Measurements from ENCODE around the gene DCUN1D3.
"Not testable (repeated sequence)": the region's sequence is repeated elsewhere in the genome, so short reads cannot be mapped to it uniquely, and the experiment has no call there.

Gene DCUN1D3, protein sequence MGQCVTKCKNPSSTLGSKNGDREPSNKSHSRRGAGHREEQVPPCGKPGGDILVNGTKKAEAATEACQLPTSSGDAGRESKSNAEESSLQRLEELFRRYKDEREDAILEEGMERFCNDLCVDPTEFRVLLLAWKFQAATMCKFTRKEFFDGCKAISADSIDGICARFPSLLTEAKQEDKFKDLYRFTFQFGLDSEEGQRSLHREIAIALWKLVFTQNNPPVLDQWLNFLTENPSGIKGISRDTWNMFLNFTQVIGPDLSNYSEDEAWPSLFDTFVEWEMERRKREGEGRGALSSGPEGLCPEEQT

DNA sequence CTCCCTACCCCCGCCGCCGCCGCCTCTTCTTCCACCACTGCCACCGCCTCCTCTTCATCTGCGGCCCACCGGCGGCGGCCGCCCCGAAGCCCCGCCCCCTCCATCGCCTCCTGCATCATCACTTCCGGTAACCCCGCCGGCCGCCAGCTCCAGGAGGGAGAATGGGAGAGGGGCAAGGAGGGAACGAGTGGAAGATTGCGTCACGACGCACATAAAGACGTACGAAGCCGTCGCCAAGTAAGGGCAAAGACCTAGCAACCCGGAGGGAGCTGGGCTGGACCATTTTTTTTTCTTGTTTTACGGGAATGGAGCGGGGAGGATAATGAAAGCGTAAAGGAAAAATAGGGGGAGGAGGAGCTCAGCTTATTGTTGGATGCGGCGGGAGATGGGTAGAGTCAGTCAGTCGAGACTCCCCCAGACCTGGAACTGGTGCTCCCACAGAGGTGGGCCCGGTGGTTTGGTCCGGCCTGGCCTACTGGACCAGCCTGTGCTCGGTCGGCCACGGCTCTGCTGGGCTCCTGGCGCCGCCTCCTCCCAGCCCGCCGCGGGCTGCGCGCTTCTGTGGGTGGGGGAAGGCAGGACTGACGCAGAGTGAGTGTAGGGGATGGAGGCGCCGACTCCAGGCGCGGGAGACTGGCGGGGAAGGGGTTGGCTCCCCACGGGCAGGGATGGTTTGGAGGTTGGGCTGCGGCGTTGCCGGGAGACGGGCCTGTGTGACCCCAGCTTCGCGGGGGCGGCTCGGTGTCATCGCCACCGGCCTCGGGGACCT, at the start of gene DCUN1D3, which contains the start of gene LYRM1:
DCUN1D3 (minus strand) TSS at position 60 of the 769 bp plus-strand sequence. CDS start 37,820 bp downstream, outside the sequence.
LYRM1 (plus strand) TSS at position 473 of the 769 bp plus-strand sequence. CDS start 14,785 bp downstream, outside the sequence.
- peak; percentile 98 for DNase-seq
- in situ Hi-C loops (cut with MboI; ENCODE audit: low pct_unique_long_range_greater_than_20kb, low sequenced_read_pairs) = no loop called here

DNA sequence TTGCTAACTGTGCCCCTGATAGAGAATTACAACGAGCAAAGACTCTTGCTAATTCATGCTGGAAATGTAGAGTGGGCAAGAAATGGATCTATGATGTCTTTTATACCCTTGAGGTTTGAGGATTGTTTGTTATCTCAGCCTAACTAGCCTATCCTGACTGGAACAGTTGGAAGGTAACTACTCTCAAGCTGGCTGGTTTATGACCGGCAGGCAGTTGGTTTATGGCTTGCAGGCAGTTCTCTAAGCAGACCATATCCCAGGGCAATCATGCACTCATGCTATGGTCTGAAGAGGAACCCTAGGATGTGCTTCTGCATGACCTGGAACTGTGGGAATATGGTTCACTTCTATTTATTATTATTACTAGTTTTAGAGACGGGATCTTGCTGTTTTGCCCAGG, 49.5 kb upstream of the DCUN1D3 start:
- no peak for DNase-seq
- in situ Hi-C loops (cut with MboI; ENCODE audit: low pct_unique_long_range_greater_than_20kb, low sequenced_read_pairs) = no loop called here

DNA sequence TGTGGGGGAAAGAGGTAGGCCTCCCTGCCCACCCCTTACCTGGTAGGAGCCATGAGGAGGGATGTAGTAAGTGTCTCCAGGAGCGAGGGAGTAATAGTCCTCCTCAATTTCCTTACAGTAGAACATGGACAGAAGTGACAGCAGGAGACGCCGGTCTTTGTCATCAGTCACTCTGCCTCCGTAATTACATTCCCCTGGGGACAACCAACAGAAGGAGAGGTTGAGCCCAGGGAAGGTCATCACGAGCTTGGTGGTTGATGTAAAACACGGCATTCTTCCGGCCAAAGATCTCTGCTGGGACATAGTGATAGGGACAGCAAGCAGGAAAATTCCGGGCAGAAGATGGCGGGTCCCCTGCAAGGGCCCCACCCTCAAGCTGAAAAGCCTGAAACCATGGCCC, 48.3 kb upstream of the DCUN1D3 start:
- in situ Hi-C loops (cut with MboI; ENCODE audit: low pct_unique_long_range_greater_than_20kb, low sequenced_read_pairs) = no loop called here
- no peak for DNase-seq

DNA sequence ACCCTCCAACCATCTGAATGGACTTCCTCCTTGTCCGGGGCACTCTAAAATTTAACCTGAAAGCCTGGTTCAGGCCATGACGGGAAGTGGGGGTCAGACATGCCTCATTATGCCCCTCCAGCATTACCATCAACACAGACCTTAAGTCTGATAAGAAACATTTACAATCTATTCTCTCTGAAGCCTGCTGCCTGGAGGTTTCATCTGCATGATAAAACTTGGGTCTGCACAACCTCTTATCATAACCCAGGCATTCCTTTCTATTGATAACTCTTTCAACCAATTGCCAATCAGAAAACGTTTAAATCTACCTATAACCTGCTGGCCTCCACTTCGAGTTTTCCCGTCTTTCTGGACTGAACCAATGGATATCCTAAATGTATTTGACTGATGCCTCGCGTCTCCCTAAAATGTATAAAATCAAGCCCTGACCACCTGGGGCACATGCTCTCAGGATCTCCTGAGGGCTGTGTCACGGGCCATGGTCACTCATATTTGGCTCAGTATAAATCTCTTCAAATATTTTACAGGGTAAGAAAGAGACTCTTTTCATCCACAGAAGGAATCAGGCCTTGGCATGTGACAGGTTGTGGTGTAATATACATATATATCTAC, 46.0 kb upstream of the DCUN1D3 start:
- in situ Hi-C loops (cut with MboI; ENCODE audit: low pct_unique_long_range_greater_than_20kb, low sequenced_read_pairs) = no loop called here
- DNase-seq = no peak

DNA sequence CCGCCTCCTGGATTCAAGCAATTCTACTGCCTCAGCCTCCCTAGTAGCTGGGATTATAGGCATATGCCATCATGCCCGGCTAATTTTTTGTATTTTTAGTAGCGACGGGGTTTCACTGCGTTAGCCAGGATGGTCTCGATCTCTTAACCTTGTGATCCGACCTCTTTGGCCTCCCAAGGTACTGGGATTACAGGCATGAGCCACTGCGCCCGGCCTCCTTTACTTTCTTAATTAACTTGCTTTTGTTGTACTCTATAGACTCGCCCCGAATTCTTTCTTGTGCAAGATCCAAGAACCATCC, 45.4 kb upstream of the DCUN1D3 start:
- in situ Hi-C loops (cut with MboI; ENCODE audit: low pct_unique_long_range_greater_than_20kb, low sequenced_read_pairs); DNase-seq: not testable (repeated sequence)

DNA sequence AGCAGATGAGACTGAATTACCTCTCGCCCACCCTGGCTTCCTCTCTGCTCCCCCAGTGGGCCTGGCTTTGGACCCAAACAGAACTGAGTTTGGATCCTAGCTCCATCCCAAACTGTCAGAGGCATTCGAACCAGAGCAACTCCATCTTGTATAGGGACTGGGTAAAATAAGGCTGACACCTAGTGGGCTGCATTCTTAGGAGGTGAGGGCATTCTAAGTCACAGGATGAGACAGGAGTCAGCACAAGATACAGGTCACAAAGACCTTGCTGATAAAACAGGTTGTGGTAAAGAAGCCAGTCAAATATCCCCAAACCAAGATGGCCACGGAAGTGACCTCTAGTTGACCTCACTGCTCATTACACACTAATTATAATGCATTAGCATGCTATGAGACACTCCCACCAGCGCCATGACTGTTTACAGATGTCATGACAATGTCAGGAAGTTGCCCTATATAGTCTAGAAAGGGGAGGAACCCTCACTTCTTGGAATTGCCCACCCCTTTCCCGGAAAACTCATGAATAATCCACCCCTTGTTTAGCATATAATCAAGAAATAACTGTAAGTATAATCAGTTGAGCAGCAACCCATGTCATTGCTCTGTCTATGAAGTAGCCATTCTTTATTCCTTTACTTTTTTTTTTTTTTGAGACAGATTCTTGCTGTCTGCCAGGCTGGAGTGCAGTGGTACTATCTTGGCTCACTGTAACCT, 44.9 kb upstream of the DCUN1D3 start:
- DNase-seq = peak; percentile 50
- in situ Hi-C loops (cut with MboI; ENCODE audit: low pct_unique_long_range_greater_than_20kb, low sequenced_read_pairs) = no loop called here

DNA sequence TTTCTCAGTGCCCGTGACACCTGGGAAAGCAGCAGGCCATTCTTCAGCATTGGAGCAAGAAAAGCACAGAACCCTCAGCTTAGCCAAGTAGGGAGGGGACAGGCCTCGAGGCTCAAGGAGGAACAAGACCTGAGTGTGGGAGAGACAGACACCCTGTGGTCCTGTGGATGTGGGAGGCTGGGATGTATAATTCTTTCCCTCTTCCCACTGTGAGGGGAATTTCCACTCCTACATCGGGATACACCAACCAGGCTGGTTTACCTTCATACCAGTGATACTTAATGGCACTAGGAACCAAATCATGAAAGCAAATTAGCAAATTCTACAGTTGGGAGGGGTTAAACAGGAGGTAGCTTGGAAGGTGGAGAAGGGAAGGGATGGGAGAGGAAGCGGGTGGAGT, 42.1 kb upstream of the DCUN1D3 start:
- in situ Hi-C loops (cut with MboI; ENCODE audit: low pct_unique_long_range_greater_than_20kb, low sequenced_read_pairs) = no loop called here
- no peak for DNase-seq

DNA sequence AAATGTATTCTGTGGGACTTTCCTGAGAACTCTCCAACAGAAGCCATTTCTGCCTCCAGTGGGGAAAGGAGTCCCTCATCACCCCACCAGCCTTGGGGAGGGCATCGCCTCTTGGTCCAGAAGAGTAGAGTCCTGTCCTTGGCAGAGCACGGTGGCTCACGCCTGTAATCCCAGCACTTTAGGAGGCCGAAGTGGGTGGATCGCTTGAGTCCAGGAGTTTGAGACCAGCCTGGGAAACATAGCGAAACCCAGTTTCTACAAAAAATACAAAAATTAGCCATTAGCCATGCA, 41.4 kb upstream of the DCUN1D3 start:
- in situ Hi-C loops (cut with MboI; ENCODE audit: low pct_unique_long_range_greater_than_20kb, low sequenced_read_pairs) = no loop called here
- DNase-seq = no peak

DNA sequence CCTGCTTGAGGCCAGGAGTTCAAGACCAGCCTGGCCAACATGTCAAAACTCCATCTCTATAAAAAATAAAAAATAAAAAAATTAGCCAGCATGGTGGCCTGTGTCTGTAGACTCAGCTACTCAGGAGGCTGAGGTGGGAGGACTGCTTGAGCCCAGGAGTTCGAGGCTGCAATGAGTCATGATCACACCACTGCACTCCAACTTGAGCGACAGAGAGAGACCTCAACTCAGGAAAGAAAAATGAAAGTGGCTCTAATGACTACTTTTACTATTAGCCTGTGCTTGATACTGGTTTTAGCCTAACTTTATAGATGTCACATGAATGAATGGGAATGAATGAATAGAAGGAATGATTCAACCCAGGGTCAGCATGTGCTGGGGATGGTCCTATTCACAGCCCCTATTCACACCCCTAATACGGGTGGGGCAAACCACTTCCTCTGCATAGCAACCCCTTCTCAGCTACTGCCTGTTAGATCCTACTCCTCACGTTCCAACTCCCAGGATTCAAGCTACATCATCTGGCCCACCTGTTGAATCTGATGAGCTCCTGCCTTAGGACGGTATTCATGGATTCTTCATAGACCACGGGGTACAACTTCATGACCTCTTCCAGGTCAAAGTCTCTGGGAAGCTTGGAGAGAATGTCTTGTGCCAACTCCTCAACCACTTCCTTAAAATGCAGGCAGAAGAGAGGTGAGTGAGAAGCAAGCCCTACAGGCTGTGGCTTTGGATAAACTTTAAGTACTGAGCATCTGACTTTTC, 40.9 kb upstream of the DCUN1D3 start:
- in situ Hi-C loops (cut with MboI; ENCODE audit: low pct_unique_long_range_greater_than_20kb, low sequenced_read_pairs) = no loop called here
- peak; percentile 73 for DNase-seq

DNA sequence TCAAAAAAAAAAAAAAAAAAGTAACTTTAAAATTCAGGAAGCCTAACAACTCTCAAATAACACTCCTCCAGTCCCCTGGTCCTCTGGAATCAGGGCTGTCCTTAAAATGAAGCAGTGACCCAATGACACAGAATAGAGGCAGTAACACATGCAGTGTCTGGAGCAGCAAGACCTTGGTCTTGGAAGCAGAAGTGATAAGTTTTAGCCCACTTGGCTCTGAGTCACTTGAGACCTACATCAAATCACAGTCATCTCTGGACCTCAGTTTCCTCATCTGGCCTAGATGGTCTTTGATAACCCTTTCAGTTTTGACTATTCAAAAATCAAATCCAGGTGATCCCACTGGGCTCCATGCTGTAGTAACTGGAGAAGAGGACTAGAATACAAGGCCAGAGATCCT, 39.5 kb upstream of the DCUN1D3 start:
- DNase-seq = no peak
- in situ Hi-C loops (cut with MboI; ENCODE audit: low pct_unique_long_range_greater_than_20kb, low sequenced_read_pairs) = no loop called here

DNA sequence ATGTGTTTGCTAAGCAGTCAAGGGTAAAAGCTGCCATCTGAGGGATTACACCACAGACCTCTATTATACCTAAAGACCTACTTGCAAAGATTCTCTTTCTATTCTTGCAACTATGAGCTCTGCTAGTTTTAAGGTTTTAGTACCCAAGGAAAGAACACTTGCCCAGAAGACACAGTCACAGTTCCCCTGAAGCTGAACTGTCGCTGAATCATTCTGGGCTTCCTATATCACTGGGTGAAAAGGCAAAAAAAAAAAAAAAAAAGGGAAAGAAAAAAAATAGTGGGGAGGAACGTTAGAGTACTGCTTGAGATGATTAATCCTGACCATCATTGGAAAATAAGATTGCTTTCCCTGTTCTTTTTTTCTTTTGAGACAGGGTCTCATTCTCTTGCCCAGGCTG, 38.3 kb upstream of the DCUN1D3 start:
- DNase-seq = peak; percentile 28
- in situ Hi-C loops (cut with MboI; ENCODE audit: low pct_unique_long_range_greater_than_20kb, low sequenced_read_pairs) = no loop called here

DNA sequence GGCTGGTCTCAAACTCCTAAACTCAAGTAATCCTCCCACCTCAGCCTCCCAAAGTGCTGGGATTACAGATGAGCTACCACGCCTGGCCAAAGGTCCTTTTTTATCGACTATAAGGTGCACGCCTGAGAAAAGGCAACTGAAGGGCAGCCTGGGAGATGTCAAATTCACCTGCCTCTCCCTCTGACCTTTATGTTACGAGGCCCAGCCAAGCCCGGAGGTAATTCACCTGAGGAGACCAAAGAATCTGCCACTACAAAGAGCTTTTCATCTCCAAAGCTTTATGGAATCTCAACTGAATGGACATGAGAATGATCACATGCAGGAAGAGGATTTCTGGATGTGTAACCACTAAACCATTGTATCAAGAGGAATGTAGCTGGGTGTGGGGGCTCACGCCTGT, 37.6 kb upstream of the DCUN1D3 start:
- in situ Hi-C loops (cut with MboI; ENCODE audit: low pct_unique_long_range_greater_than_20kb, low sequenced_read_pairs) = no loop called here
- no peak for DNase-seq

DNA sequence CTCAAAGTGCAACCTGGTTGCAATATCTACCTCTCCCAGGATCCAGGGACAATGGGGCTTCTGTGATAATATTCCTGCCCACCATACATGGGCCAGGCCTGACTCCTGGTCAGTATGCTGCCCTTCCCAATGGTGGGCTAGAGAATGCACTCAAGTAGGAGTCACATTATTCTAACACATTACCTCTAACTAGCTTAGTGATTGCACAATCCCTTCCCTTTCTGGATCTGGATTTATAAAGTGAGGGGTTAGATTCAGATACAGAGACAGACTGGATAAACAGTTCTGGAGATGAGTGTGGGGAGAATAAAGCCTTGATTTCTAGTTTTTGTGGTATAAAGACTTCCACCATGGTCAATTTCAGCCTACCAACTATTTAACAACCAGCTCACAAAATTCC, 33.4 kb upstream of the DCUN1D3 start:
- in situ Hi-C loops (cut with MboI; ENCODE audit: low pct_unique_long_range_greater_than_20kb, low sequenced_read_pairs) = no loop called here
- no peak for DNase-seq

DNA sequence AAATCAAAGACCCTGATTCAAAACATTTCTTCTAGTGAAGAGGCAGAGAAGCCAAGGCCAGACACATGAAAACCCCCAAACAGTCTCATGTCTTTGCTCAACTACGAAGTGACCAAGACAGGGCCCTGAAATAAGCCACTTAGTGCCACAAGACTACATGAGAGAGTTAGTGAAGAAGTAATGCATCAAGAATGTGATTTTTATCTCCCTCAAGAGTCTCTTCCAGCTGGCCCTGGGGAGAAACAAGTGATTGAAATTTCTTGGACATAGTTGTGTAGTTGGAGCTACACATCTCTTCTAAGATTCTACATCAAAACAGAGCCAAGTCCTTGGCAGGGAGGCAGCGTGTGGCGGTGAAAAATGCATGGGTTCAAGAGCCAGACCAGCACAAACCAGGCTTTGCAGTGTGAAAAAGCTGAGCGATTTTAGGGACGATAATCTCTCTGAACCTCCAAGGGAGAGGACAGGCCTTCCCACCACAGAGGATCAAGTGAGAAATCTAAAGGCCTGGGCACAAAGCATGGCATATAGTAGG, 31.0 kb upstream of the DCUN1D3 start:
- in situ Hi-C loops (cut with MboI; ENCODE audit: low pct_unique_long_range_greater_than_20kb, low sequenced_read_pairs) = no loop called here

DNA sequence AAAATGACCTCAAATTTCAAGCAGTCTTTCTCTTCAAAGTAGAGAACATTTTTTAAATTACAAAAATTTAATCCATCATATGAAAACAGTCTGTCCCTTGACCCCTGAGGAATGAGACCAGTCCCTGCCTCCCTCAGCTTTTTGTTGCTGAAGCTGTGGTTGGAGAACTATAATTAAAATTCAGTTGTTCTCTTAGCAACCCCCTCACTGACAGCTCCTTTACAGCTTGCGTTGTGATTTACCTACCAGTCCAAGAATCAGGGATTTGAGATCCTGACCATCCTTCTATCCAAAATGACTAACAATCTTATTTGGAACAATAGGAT, 30.2 kb upstream of the DCUN1D3 start:
- no peak for DNase-seq
- in situ Hi-C loops (cut with MboI; ENCODE audit: low pct_unique_long_range_greater_than_20kb, low sequenced_read_pairs) = no loop called here

More for the DNA sequence above, 31.0 kb upstream of the DCUN1D3 start:
- DNase-seq = no peak

DNA sequence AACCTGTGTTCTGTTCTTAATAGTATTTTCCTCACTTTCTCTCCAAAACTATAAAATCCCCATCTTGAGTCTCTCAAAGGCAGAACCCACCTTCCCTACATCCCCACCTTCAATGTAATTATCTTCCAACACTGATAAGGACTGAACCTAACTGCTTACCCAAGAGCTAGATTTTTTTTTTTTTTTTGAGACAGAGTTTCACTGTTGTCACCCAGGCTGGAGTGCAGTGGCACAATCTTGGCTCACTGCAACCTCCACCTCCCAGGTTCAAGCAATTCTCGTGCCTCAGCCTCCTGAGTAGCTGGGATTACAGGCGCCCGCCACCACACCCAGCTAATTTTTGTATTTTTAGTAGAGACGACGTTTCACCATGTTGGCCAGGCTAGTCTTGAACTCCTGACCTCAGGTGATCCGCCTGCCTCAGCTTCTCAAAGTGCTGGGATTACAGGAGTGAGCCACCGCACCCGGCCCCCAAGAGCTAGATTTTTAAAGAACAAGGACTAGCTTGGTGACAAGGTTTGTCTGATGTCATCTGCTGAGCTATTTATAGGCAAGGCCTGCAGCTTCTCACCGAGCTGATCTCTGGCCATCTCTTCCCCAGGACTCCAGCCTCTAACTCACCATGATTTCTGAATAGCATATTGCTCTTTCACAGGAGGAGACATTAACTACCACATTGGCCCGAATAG, 29.7 kb upstream of the DCUN1D3 start:
- DNase-seq; in situ Hi-C loops (cut with MboI; ENCODE audit: low pct_unique_long_range_greater_than_20kb, low sequenced_read_pairs): not testable (repeated sequence)

DNA sequence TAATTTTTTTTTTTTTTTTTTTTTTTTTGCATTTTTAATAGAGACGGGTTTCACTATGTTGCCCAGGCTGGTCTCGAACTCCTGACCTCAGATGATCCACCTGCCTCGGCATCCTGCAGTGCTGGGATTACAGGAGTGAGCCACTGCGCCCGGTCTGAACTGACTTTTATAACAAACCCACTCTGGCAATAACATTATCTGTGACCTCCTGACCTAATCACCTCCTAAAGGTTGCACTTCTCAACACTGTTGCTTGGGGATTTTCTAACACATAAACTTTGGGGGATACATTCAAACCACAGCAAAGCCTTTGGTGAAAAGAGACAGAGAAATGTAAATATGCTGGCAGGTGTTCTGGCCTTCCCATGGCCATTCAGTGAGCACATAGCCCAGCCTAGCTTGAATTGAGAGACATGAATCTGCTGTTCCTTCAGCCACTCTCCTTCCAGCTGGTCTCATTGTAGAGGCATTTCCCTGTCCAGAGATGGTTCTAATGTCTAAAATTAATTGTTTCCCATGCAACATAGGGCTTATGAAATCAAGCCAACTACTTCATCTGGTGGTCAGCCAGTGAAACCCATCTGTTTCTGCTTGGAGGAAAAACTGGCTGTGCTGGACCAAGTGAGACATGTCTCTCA, 28.7 kb upstream of the DCUN1D3 start:
- in situ Hi-C loops (cut with MboI; ENCODE audit: low pct_unique_long_range_greater_than_20kb, low sequenced_read_pairs) = no loop called here
- no peak for DNase-seq

DNA sequence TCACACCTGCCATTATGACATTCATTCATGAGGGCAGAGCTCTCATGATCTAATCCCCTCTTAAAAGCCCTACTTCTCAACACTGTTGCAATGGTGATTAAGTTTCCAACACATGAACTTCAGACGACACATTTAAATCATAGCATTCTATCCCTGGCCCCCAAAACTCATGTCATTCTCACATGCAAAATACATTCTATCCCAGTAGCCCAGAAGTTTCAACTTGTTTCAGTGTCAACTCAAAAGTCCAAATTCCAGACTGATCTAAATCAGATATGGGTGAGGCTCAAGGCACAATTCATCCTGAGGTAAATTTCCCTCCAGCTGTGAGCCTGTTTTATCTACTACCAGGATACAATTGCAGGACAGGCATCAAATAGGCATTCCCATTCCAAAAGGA, 25.6 kb upstream of the DCUN1D3 start:
- in situ Hi-C loops (cut with MboI; ENCODE audit: low pct_unique_long_range_greater_than_20kb, low sequenced_read_pairs) = no loop called here
- no peak for DNase-seq

All from KBM-7 (cell line).